Smooth muscle cell (in vitro differentiated cells): ENCODE data around the gene GLRX. TPM values are rescaled to one million over a fixed set of nuclear protein-coding genes. Genes with fewer than 3 reads are reported as not detected.
"Not testable (repeated sequence)": the region's sequence is repeated elsewhere in the genome, so short reads cannot be mapped to it uniquely, and the experiment has no call there.

Source experiments
- DNase-seq: peaks from one replicate; lab custom pipeline; 2025; ENCODE audit not compliant: unreplicated experiment; lab: John Stamatoyannopoulos, UW
- H2AFZ ChIP-seq: fragments of 200-600 bp; sonication (generic); 2 replicates; pipeline ENCODE4 v1.6.0; 2016; ENCODE audit warnings: antibody characterized with exemption, low read depth, mild to moderate bottlenecking
- H3F3A ChIP-seq: fragments of 200-600 bp; sonication (generic); 2 replicates; pipeline ENCODE4 v1.6.0; 2017; ENCODE audit warnings: antibody characterized with exemption, low read depth
- H3K27ac ChIP-seq: fragments of 200-600 bp; sonication (generic); 2 replicates; pipeline ENCODE4 v1.5.1; 2016; ENCODE audit warnings: low read depth, mild to moderate bottlenecking
- H3K27me3 ChIP-seq: fragments of 200-600 bp; sonication (generic); 2 replicates; pipeline ENCODE4 v1.6.1; 2016; ENCODE audit warnings: low read depth, mild to moderate bottlenecking
- H3K36me3 ChIP-seq: fragments of 200-600 bp; sonication (generic); 2 replicates; pipeline ENCODE4 v1.5.1; 2016; ENCODE audit warnings: low read depth
- H3K4me1 ChIP-seq: fragments of 200-600 bp; sonication (generic); 2 replicates; pipeline ENCODE4 v1.5.1; 2016; ENCODE audit warnings: low read depth
- H3K4me2 ChIP-seq: fragments of 200-600 bp; sonication (generic); 2 replicates; pipeline ENCODE4 v1.6.0; 2016; ENCODE audit warnings: mild to moderate bottlenecking
- H3K4me3 ChIP-seq: fragments of 200-600 bp; sonication (generic); 2 replicates; pipeline ENCODE4 v1.5.1; 2016; ENCODE audit warnings: mild to moderate bottlenecking
- H3K79me2 ChIP-seq: fragments of 200-600 bp; sonication (generic); 2 replicates; pipeline ENCODE4 v1.6.0; 2016; ENCODE audit warnings: low read depth, mild to moderate bottlenecking
- H3K9ac ChIP-seq: fragments of 200-600 bp; sonication (generic); 2 replicates; pipeline ENCODE4 v1.6.0; 2016; ENCODE audit warnings: low read depth
- H3K9me3 ChIP-seq: fragments of 200-600 bp; sonication (generic); replicated peaks from 2 replicates; pipeline ENCODE4 v1.5.1; 2016; ENCODE audit warnings: low read depth
- H4K20me1 ChIP-seq: fragments of 200-600 bp; sonication (generic); 2 replicates; pipeline ENCODE4 v1.6.0; 2016; ENCODE audit warnings: low read depth
- CTCF ChIP-seq: fragments of 200-600 bp; sonication (generic); IDR thresholded peaks from 2 replicates; pipeline ENCODE4 v1.5.1; 2017; ENCODE audit warnings: borderline replicate concordance, mild to moderate bottlenecking, antibody characterized with exemption; ENCODE audit not compliant: insufficient read depth, poor library complexity, severe bottlenecking
- WGBS: methylation state at CpG from one replicate; pipeline ENCODE4 v1.1.7; 2016; ENCODE audit warnings: low lambda C conversion rate; 5-methylcytosine and 5-hydroxymethylcytosine counted together
- polyA plus RNA-seq: library from polyadenylated mRNA; unstranded; fragments of >200 nt; fragmentation: Nextera tagmentation; extraction: Ambion mirVana; gene quantifications from 2 replicates; pipeline ENCODE4 v1.2.1, GENCODE V29; 2016
- total RNA-seq: library from RNA; depleted of rRNA; stranded (reverse); fragments of >200 nt; gene quantifications from 2 replicates; pipeline ENCODE4 v1.2.3, GENCODE V29; 2014

Gene GLRX
- total and polyA plus RNA-seq, 2 experiments from 2014 or later, result 50.8 to 95.7 TPM

- H3K27ac ChIP-seq, result no peak overlapping the region
- H3F3A ChIP-seq, result peaks cover 12% of the 10 kb centered on the region
- no peak overlapping the region for H3K4me3 ChIP-seq
- 84% methylated on average over 3 of the region's 3 CpGs for WGBS
- no peaks in the 10 kb centered on the region for H3K36me3 ChIP-seq
- no peak overlapping the region for H2AFZ ChIP-seq
- peaks cover 11% of the 10 kb centered on the region for H3K4me1 ChIP-seq
- no peak overlapping the region for H3K4me2 ChIP-seq
- no peaks in the 10 kb centered on the region for H3K9me3 ChIP-seq
- H3K27me3 ChIP-seq, result no peaks in the 10 kb centered on the region
- H4K20me1 ChIP-seq, result no peaks in the 10 kb centered on the region
- DNase-seq, result no peak
- no peaks in the 10 kb centered on the region for H3K79me2 ChIP-seq
- H3K9ac ChIP-seq, result no peak overlapping the region
- TF ChIP-seq CTCF, result no peak
Measured at GRCh38 chr5:95853490-95853889, 31.0 kb upstream of the GLRX start.

- no peak overlapping the region for H3K9ac ChIP-seq
- H3K9me3 ChIP-seq, result no peaks in the 10 kb centered on the region
- DNase-seq, result no peak
- peaks cover 2% of the 10 kb centered on the region for H3K4me1 ChIP-seq
- H3K27ac ChIP-seq, result no peak overlapping the region
- WGBS, result 94% methylated on average over 5 of the region's 5 CpGs
- H4K20me1 ChIP-seq, result no peaks in the 10 kb centered on the region
- TF ChIP-seq CTCF, result no peak
- no peaks in the 10 kb centered on the region for H3K79me2 ChIP-seq
- no peaks in the 10 kb centered on the region for H3K27me3 ChIP-seq
- no peak overlapping the region for H2AFZ ChIP-seq
- no peaks in the 10 kb centered on the region for H3K36me3 ChIP-seq
- H3K4me3 ChIP-seq, result no peak overlapping the region
- H3F3A ChIP-seq, result peaks cover 6% of the 10 kb centered on the region
- no peak overlapping the region for H3K4me2 ChIP-seq
Measured at GRCh38 chr5:95852567-95852966, 30.0 kb upstream of the GLRX start.

GRCh38 chr5:95851141-95851540, 28.6 kb upstream of the GLRX start:
- not testable (repeated sequence) for H4K20me1 ChIP-seq, H3F3A ChIP-seq, H3K9ac ChIP-seq, H3K9me3 ChIP-seq, DNase-seq, H3K4me1 ChIP-seq, H3K27ac ChIP-seq, H2AFZ ChIP-seq, H3K79me2 ChIP-seq, H3K27me3 ChIP-seq, H3K4me2 ChIP-seq, H3K36me3 ChIP-seq, H3K4me3 ChIP-seq
- 96% methylated on average over 34 of the region's 34 CpGs for WGBS

GRCh38 chr5:95850391-95850894, 27.9 kb upstream of the GLRX start:
- H3K36me3 ChIP-seq, result no peaks in the 10 kb centered on the region
- H3F3A ChIP-seq, result no peaks in the 10 kb centered on the region
- H3K4me1 ChIP-seq, result no peaks in the 10 kb centered on the region
- no peaks in the 10 kb centered on the region for H3K9me3 ChIP-seq
- H3K4me2 ChIP-seq, result no peak overlapping the region
- H3K9ac ChIP-seq, result no peak overlapping the region
- no peaks in the 10 kb centered on the region for H4K20me1 ChIP-seq
- no peak overlapping the region for H2AFZ ChIP-seq
- DNase-seq, result no peak
- 96% methylated on average over 5 of the region's 5 CpGs for WGBS
- no peaks in the 10 kb centered on the region for H3K79me2 ChIP-seq
- no peak overlapping the region for H3K27ac ChIP-seq
- H3K27me3 ChIP-seq, result no peaks in the 10 kb centered on the region
- TF ChIP-seq CTCF, result no peak
- no peak overlapping the region for H3K4me3 ChIP-seq
